T-helper 2 cell (primary cell): Measurements from ENCODE around the gene PAPPA2.
A peak's percentile ranks its signal among the peaks of the same experiment; 100 is the strongest.

Experiments
- DNase-seq, 5 experiments: peaks; one replicate each; pipeline versions ENCODE4 v3.0.0 to v3.0.0-alpha.2; 2012 to 2022

PAPPA2 gene

GRCh38 chr1:176826265-176826664 lies 363.3 kb downstream of the PAPPA2 start:
- DNase-seq = no peak

GRCh38 chr1:176829261-176829660 lies 366.3 kb downstream of the PAPPA2 start:
- DNase-seq = no peak

GRCh38 chr1:176831150-176831549 lies 368.2 kb downstream of the PAPPA2 start:
- DNase-seq = no peak

GRCh38 chr1:176837708-176838107 lies 374.7 kb downstream of the PAPPA2 start:
- DNase-seq = no peak

GRCh38 chr1:176838276-176838995 lies 375.5 kb downstream of the PAPPA2 start:
- no peak for DNase-seq

- no peak for DNase-seq
Observed at GRCh38 chr1:176839216-176839615, 376.2 kb downstream of the PAPPA2 start.

GRCh38 chr1:176841238-176841637 lies 378.3 kb downstream of the PAPPA2 start:
- no peak for DNase-seq

- DNase-seq = peak in 1 of 5 experiments; percentile 2
Observed at GRCh38 chr1:176843352-176844297, 380.6 kb downstream of the PAPPA2 start.

- no peak for DNase-seq
Observed at GRCh38 chr1:176847052-176847451, 384.1 kb downstream of the PAPPA2 start.

GRCh38 chr1:176849281-176849680 lies 386.3 kb downstream of the PAPPA2 start:
- DNase-seq = no peak

- DNase-seq = no peak
Observed at GRCh38 chr1:176850871-176851270, 387.9 kb downstream of the PAPPA2 start.

GRCh38 chr1:176852124-176852523 lies 389.1 kb downstream of the PAPPA2 start:
- no peak for DNase-seq

- DNase-seq = no peak
Observed at GRCh38 chr1:176853503-176853902, 390.5 kb downstream of the PAPPA2 start.

GRCh38 chr1:176854121-176854520 lies 391.1 kb downstream of the PAPPA2 start:
- DNase-seq = no peak

- DNase-seq = no peak
Observed at GRCh38 chr1:176854758-176855745, 392.1 kb downstream of the PAPPA2 start.

- no peak for DNase-seq
Observed at GRCh38 chr1:176857632-176858031, 394.7 kb downstream of the PAPPA2 start.

GRCh38 chr1:176858433-176858916 lies 395.5 kb downstream of the PAPPA2 start:
- DNase-seq = no peak

- DNase-seq = no peak
Observed at GRCh38 chr1:176863613-176864012, 400.6 kb downstream of the PAPPA2 start.

GRCh38 chr1:176864211-176864610 lies 401.2 kb downstream of the PAPPA2 start:
- DNase-seq = no peak

GRCh38 chr1:176866011-176866714 lies 403.2 kb downstream of the PAPPA2 start:
- no peak for DNase-seq

- DNase-seq = no peak
Observed at GRCh38 chr1:176869577-176869976, 406.6 kb downstream of the PAPPA2 start.
